Uterus (tissue), 4 donors: ENCODE measurements around the gene VPS11. TPM values are rescaled to one million over a fixed set of nuclear protein-coding genes. Genes with fewer than 3 reads are reported as not detected.

Experiments used
- DNase-seq, 2 donors: peaks; one replicate each; pipeline ENCODE4 v3.0.0-alpha.2; 2019 to 2020
- H3K27ac ChIP-seq, 2 donors: fragments of 200-600 bp; sonication (generic); 1 replicate in 1 of 2; 2 replicates in 1 of 2; pipeline ENCODE4 v1.5.1; 2016 to 2018
- H3K27me3 ChIP-seq, 2 donors: fragments of 200-600 bp; sonication (generic); one replicate each; pipeline ENCODE4 v1.5.1; 2018 to 2019; ENCODE audit warnings: control low read depth in 1 of 2
- H3K36me3 ChIP-seq, 2 donors: fragments of 200-600 bp; sonication (generic); one replicate each; pipeline ENCODE4 v1.5.1; 2019; ENCODE audit warnings: control low read depth in 1 of 2
- H3K4me1 ChIP-seq, 2 donors: fragments of 200-600 bp; sonication (generic); one replicate each; pipeline ENCODE4 v1.5.1; 2018 to 2019; ENCODE audit warnings: control low read depth in 1 of 2
- H3K4me3 ChIP-seq, 2 donors: fragments of 200-600 bp; sonication (generic); 1 replicate in 1 of 2; 2 replicates in 1 of 2; pipeline ENCODE4 v1.5.1; 2018 to 2019; ENCODE audit warnings: mild to moderate bottlenecking in 1 of 2
- H3K9me3 ChIP-seq, 2 donors: fragments of 200-600 bp; sonication (generic); one replicate each; pipeline ENCODE4 v1.5.1; 2019; ENCODE audit warnings: control low read depth in 1 of 2
- POLR2A ChIP-seq, 2 donors: fragments of 450-650 bp; IDR thresholded peaks; one replicate each; pipeline ENCODE4 v1.6.1; 2016; ENCODE audit warnings: antibody characterized with exemption in 2 of 2, mild to moderate bottlenecking in 1 of 2, moderate library complexity in 1 of 2
- intact Hi-C: fragments of 100-400 bp; cut with DNase I; formaldehyde crosslinking; loops from one replicate; pipeline ENCODE4 v1.15.1; 2023; ENCODE audit warnings: low total_unique reads
- total RNA-seq, 4 donors: library from RNA; depleted of rRNA in 3 of 4; stranded (reverse); fragments of >200 nt in 3 of 4; gene quantifications; one replicate each; pipeline versions ENCODE4 v1.1.0 to v1.2.4, GENCODE V29; 2014 to 2023
- TF ChIP-seq, protein P1 (sequence below), 4 experiments: fragments of 200-600 bp in 2 of 4; fragments of 450-650 bp in 2 of 4; sonication (generic) in 2 of 4; IDR thresholded peaks; one replicate each; pipeline ENCODE4 v1.5.1; 2016 to 2019; ENCODE audit warnings: antibody characterized with exemption in 4 of 4, mild to moderate bottlenecking in 2 of 4, moderate library complexity in 1 of 4
- donor health status: DM: yes; HTN: yes; CAD: no.

The VPS11 gene
- total RNA-seq, 4 donors from 2014 or later, result 25.6 to 86.6 (median 36.3) TPM

DNA sequence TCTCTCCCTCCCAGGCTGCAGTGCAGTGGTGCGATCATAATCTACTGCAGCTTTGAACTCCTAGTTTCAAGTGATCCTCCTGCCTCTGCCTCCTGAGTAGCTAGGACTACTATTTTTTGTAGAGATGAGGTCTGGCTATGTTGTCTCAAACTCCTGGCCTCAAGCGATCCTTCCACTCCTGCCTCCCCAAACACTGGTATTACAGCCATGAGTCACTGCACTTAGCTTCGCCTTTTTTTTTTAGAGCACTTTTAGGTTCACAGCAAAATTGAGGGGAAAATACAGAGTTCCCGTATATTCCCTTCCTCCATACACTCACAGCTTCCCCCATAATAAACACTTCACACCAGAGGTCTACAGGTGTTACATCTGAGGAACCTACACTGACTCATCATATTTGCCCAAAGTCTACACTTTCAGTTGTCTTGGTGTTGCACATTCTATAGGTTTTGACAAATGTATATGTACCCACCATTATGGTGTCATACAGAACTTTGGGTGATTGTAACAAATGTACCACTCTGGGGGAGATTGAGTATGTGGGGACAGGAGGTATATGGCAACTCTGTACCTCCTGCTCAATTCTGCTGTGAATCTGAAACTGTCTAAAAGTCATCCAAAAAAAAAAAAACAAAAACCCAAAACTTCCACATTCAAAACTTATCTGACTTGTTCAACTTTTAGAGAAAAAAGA lies 25.6 kb upstream of the VPS11 start:
- no peak overlapping the region for H3K4me3 ChIP-seq
- no peak overlapping the region for H3K27ac ChIP-seq
- DNase-seq, result no peak
- TF ChIP-seq, protein P1, sequence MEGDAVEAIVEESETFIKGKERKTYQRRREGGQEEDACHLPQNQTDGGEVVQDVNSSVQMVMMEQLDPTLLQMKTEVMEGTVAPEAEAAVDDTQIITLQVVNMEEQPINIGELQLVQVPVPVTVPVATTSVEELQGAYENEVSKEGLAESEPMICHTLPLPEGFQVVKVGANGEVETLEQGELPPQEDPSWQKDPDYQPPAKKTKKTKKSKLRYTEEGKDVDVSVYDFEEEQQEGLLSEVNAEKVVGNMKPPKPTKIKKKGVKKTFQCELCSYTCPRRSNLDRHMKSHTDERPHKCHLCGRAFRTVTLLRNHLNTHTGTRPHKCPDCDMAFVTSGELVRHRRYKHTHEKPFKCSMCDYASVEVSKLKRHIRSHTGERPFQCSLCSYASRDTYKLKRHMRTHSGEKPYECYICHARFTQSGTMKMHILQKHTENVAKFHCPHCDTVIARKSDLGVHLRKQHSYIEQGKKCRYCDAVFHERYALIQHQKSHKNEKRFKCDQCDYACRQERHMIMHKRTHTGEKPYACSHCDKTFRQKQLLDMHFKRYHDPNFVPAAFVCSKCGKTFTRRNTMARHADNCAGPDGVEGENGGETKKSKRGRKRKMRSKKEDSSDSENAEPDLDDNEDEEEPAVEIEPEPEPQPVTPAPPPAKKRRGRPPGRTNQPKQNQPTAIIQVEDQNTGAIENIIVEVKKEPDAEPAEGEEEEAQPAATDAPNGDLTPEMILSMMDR (IDR thresholded peaks at IDR 0.05), result no peak
- no peak for TF ChIP-seq POLR2A (IDR thresholded peaks at IDR 0.05)
- no peaks in the 10 kb centered on the region for H3K27me3 ChIP-seq
- H3K9me3 ChIP-seq, result no peaks in the 10 kb centered on the region
- no peaks in the 10 kb centered on the region for H3K36me3 ChIP-seq
- H3K4me1 ChIP-seq, result no peaks in the 10 kb centered on the region
- intact Hi-C loops, result no loop called here

DNA sequence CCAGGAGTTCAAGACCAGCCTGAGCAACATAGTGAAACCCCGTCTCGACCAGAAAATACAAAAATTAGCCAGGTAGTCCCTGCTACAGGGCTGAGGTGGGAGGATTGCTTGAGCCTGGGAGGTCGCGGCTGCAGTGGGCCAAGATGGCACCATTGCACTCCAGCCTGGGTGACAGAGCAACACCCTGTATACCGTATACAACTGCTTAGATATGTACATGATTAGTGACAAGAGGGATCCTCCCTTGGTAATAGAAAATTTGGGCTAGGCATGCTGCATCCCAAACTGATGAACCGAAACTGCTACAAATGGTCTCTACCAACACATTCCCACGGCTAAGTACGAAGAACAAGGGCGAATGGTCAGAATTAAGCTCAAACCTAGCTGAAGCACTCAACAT lies 24.7 kb upstream of the VPS11 start:
- DNase-seq, result no peak
- Histone ChIP-seq H3K9me3 (no peaks in the 10 kb centered on the region), H3K4me3 (no peak overlapping the region), H3K4me1 (no peaks in the 10 kb centered on the region), H3K27ac (no peak overlapping the region), H3K27me3 (no peaks in the 10 kb centered on the region), H3K36me3 (no peaks in the 10 kb centered on the region)
- intact Hi-C loops, result no loop called here
- TF ChIP-seq, protein P1 (IDR thresholded peaks at IDR 0.05), result no peak
- TF ChIP-seq POLR2A (IDR thresholded peaks at IDR 0.05), result no peak

DNA sequence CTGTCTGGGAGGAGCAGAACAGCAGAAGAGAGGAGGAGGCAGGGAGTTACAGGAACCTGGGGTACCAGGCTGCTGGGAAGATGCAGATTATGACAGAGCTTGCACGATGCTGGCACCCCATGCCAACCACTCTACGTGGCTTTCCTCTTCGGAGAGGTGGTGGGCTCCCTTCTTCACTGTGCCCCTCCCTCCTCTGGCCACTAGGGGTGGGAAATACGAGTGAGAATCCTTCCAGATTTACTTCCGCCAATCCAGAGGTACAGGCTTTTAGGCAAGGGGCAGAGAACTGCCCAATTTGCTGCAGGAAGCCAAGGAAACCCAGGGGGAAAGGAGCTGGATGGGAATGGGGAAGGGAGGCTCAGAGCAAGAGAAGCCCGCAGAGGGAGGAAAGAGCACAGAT lies 22.9 kb upstream of the VPS11 start:
- no peaks in the 10 kb centered on the region for H3K4me1 ChIP-seq
- H3K36me3 ChIP-seq, result no peaks in the 10 kb centered on the region
- TF ChIP-seq, protein P1 (IDR thresholded peaks at IDR 0.05), result no peak
- TF ChIP-seq POLR2A (IDR thresholded peaks at IDR 0.05), result no peak
- no peak overlapping the region for H3K4me3 ChIP-seq
- H3K27ac ChIP-seq, result no peak overlapping the region
- DNase-seq, result no peak
- no peaks in the 10 kb centered on the region for H3K9me3 ChIP-seq
- H3K27me3 ChIP-seq, result no peaks in the 10 kb centered on the region
- intact Hi-C loops, result no loop called here

DNA sequence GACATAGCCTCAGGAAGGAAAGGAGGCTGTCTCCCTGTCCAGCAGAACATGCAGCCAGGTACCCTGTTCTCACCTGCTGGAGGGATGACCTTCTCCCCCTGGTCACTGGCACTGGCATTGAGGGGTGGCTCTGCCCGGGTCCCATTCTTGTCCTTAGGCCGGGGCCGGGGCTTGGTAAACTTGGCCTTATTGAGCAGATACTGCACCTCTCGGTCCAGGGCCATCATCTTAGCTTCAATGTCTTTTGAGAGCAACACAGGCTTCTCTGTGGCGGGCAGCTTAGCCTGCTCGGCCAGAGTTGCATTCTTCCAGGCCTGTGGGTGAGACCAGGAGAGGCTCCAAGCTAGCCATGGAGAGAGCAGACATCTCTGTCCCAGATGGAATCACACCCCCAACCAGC lies 21.1 kb upstream of the VPS11 start:
- Histone ChIP-seq H3K9me3 (no peaks in the 10 kb centered on the region), H3K4me1 (no peaks in the 10 kb centered on the region), H3K27me3 (no peaks in the 10 kb centered on the region), H3K4me3 (no peak overlapping the region), H3K27ac (no peak overlapping the region), H3K36me3 (no peaks in the 10 kb centered on the region)
- TF ChIP-seq, protein P1 (IDR thresholded peaks at IDR 0.05), result no peak
- TF ChIP-seq POLR2A (IDR thresholded peaks at IDR 0.05), result no peak
- intact Hi-C loops, result no loop called here
- no peak for DNase-seq

DNA sequence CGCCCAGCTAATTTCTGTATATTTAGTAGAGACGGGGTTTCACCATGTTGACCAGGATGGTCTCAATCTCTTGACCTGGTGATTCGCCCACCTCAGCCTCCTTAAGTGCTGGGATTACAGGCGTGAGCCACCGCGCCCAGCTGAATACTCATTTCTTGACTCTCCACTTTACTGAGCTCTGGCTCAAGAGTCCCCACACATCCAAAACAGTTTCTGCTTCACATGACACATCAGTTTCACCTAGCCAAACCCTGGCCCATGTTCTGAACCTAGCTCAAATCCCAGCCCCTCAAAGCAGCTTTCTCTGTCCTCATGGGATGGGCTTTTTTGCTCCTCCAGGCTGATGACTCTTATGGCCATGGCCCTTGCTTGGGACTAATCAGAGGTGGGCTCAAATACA lies 20.4 kb upstream of the VPS11 start:
- DNase-seq, result no peak
- Histone ChIP-seq H3K4me3 (no peak overlapping the region), H3K9me3 (no peaks in the 10 kb centered on the region), H3K27me3 (no peaks in the 10 kb centered on the region), H3K4me1 (no peaks in the 10 kb centered on the region), H3K36me3 (no peaks in the 10 kb centered on the region), H3K27ac (no peak overlapping the region)
- TF ChIP-seq POLR2A (IDR thresholded peaks at IDR 0.05), result no peak
- TF ChIP-seq, protein P1 (IDR thresholded peaks at IDR 0.05), result no peak
- intact Hi-C loops, result no loop called here
